ENCODE measurements around the gene CNTRL.

DNA sequence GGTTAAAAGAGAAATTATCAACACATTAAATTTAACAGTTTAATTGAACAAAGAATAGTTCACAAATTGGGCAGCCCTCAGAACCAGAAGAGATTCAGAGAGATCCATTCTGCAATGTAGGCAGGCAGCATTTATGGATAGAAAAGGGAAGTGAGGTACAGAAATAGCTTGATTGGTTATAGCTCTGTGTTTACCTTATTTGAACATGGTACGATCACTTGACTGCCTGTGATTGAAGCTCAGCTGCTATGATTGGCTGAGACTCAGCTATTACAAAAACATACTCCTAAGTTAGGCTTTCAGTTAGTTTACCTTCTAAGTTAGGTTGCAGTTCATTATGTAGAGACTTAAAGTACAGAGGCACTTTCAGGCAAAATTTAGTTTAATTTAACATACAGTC lies 7.3 kb downstream of the CNTRL start:
- TF ChIP-seq, protein P1, sequence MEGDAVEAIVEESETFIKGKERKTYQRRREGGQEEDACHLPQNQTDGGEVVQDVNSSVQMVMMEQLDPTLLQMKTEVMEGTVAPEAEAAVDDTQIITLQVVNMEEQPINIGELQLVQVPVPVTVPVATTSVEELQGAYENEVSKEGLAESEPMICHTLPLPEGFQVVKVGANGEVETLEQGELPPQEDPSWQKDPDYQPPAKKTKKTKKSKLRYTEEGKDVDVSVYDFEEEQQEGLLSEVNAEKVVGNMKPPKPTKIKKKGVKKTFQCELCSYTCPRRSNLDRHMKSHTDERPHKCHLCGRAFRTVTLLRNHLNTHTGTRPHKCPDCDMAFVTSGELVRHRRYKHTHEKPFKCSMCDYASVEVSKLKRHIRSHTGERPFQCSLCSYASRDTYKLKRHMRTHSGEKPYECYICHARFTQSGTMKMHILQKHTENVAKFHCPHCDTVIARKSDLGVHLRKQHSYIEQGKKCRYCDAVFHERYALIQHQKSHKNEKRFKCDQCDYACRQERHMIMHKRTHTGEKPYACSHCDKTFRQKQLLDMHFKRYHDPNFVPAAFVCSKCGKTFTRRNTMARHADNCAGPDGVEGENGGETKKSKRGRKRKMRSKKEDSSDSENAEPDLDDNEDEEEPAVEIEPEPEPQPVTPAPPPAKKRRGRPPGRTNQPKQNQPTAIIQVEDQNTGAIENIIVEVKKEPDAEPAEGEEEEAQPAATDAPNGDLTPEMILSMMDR (IDR thresholded peaks at IDR 0.05; ENCODE audit: low read depth, low read length) = no peak
- TF ChIP-seq POLR2A (IDR thresholded peaks at IDR 0.05; ENCODE audit: extremely low read depth, insufficient read length) (no peak), MYC (IDR thresholded peaks at IDR 0.05; ENCODE audit: low read depth, low read length) (no peak)
- TF ChIP-seq, protein P2, sequence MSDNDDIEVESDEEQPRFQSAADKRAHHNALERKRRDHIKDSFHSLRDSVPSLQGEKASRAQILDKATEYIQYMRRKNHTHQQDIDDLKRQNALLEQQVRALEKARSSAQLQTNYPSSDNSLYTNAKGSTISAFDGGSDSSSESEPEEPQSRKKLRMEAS (IDR thresholded peaks at IDR 0.05; ENCODE audit: low read depth, low read length) = no peak

All from NB4 (cell line).